Iris pigment epithelial cell (primary cell): Measurements from ENCODE around the gene DNAJA3.

Experiments used
- DNase-seq: peaks from one replicate; pipeline ENCODE4 v3.0.0-alpha.2; 2011; ENCODE audit warnings: low read depth

The DNAJA3 gene

DNA sequence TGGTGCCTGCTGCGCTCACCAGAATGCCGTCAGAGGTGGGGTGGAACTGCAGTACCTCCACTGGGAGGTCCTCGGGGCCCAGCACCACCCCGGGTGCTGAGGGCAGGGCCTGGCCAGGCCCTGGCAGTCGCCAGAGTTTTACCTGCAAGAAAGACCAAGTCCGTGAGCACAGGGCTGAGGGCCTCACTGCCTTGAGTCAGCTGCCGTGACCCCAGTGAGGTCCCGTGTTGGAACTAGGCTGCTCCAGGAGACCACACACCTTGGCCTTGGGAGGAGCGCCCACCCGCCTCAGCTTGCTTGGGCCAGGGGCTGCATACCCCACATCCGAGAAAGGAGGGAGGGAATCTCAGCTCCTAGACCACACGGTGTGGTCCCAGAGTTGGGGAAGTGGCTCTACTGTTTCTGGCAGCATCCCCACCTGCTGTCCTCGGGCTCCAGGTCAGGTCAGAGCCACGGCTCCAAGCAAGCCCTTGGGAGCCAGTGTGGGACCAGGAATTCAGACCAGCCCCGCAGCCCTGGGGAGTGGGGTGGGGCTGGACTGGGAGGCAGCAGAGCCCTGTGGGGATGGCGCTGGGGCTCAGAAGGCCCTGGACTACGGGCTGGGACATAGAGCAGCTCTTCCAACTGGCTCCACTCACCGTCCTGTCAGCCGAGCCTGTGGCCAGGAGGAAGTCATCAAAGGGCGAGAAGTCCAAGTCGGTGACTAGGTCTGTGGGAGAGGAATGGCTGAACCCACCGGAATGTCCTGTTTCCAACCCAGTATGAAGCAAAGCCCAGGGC, 17.9 kb upstream of the DNAJA3 start:
- no peak for DNase-seq

DNA sequence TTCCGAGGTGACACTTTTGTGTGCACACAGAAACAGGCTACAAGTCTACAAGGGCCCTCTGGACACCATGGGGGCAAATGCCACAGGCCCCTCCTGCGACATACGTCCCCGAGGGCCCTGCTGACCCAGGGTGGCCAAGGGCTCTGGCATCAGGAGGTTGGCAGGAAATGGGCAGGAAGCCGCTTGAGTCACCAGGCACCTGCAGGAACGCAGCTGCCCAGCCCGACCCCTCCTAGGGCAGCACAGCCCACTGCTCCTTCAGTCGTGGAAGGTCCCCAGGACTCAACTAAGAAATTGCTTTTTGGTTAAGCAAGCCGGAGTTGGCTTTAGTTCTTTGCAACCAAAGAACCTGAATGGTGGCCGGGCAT, 17.4 kb upstream of the DNAJA3 start:
- DNase-seq, result no peak

DNA sequence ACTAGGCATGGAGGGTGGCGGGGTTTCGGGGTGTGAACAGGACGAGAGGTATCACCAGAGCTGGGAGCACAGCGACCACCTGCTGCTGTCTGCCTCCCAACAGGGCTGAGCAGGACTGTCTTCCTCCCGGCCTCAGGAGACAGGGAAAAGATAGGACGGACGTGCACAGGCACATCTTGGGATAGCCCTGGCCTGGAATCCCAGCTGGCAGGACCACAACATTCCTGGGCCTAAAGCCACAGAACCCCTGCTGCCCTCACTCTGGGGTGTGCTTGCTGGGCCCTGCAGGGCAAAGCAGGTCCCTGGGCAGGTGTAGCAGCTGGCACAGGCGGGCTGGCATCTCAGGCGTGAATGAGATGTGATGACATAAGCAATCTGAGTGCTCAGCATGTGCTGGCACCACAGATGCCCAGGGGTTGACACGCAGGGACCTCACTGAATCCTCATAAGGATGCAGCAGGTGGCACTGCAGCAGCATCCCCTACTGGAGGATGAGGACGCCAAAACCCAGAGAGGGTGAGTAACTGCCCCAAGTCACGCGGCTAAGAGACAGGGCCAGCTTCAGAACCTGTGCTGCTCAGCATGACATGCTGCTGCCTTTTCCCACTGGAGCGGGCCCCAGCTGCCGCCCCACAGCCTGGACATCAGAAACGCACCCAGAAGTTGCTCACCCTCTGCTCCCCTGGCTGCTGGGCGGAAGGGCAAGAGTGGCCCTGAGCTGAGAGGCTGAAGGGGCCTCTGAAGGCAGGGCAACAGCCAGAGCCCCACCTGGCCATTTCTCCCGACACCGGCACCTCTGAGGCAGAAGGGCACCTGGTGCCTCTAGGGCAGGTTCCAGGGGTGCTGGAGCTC, 16.4 kb upstream of the DNAJA3 start:
- DNase-seq, result no peak

DNA sequence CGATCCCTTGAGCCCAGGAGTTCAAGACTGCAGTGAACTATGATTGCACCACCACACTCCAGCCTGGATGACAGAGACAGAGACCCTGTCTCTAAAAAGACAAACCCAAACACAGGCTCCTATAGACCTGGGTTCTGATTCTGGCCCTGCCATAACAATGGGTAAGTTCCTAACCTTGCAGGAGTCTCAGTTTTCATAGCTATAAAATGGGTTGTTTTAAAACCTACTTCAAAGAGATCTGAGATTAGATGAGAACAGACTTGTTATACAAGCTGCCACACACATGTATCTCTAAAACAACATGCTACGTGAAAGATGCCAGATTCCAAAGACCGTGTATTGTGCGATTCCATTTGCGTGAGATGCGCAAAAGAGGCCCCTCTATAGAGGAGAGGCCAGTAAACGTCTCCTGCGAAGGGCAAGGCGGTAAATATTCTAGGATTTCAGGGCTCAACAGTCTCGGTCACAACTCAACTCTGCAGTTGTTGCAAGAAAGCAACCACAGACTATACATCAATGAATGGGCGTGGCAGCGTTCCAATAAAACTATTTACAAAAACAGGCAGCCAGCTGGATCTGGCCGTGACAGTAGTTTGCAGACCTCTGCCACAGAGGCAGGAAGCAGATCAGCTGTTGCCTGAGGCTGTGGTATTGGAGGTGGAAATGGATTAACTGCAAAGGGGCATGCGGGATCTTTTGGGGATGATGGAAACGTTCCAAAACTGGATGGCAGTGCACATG, 15.2 kb upstream of the DNAJA3 start:
- DNase-seq, result peak; percentile 95

DNA sequence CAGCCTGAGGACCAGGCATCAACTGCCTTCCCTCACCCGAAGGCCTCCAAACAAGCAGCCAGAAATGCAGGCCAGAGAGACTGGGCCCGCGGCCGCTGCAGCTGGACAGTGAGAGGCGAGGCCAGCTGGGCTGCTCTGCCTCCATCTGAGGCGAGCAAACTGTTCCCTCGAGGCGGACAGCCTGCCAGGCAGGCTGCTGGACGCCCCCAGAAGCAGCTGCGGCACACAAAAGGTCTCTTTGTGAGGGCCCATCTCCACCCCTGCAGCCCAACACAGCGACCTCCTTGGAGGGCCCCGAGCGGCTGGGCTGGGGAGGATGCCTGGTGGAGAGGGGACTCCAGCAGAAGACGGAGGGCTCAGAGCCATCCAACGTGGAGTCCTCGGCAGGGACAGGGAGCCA, 14.0 kb upstream of the DNAJA3 start:
- DNase-seq, result no peak

DNA sequence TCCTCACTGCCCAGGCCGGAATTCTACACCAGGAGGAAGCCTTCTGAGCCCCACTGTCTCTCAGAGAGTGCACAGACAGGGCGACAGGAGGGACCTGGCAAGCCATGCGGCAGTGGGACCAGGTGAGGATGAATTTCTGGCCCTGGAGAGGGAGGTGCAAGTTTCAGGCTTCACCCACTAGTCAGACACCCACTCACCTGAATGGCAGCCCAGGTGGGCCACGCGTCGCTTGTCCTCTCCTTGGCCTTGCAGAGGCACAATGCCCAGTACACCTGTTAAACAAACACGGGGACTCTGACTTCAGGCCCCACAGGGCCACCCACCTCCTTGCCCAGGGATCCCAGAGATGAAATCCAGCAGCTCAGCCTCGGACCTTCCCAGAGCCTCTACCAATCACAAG, 13.5 kb upstream of the DNAJA3 start:
- no peak for DNase-seq

DNA sequence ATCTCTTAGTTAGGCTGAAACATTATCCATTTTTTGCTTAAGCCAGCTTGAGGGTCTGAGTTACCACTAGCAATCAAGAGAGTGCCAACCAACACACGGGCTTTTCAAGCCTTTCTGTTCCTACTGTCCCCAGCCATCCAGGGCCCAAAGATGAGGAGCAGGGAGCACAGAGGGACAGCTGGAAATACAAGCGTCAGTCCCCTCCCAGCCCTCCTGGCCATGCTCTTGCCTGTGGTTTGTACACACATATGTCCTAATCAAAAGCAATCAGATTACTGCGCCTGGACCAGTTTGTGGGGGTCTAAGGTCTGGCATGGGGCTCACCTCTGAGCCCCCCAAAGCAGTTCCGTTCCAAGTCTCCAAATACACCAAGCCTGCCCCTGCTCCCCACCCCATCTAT, 12.8 kb upstream of the DNAJA3 start:
- no peak for DNase-seq

DNA sequence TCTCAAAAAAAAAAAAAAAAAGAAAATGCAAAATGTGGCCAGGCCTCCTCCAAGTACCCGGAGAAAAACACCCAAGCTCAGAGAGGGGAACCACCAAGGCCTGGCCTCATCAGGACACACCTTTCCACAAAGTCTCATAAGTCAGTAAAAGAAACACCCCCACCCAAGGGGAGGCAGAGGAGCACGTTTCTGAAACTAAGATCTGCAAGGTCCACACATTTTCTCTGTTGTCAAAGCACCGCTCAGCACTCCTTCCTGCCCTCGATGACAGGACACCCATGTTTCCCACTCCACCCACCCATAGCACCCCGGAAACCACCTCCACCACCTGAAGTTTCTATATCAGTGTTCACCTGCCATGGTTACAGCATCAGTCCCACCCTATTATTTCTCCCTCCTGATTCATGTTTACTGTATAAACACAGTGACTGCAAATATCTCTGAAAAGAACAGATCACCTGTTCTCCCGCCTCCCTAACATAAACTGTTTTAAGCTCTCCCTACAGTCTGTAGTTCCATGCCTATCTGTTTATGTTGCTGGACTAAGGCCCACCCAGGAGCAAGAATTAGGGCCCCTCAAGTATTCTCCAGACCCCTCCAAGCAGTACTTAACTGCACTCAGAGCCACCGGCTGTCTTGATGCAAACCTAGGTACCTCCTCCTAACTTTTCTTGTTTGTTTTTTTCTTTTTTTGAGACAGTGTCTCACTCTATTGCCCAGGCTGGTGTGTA, 11.3 kb upstream of the DNAJA3 start:
- no peak for DNase-seq

DNA sequence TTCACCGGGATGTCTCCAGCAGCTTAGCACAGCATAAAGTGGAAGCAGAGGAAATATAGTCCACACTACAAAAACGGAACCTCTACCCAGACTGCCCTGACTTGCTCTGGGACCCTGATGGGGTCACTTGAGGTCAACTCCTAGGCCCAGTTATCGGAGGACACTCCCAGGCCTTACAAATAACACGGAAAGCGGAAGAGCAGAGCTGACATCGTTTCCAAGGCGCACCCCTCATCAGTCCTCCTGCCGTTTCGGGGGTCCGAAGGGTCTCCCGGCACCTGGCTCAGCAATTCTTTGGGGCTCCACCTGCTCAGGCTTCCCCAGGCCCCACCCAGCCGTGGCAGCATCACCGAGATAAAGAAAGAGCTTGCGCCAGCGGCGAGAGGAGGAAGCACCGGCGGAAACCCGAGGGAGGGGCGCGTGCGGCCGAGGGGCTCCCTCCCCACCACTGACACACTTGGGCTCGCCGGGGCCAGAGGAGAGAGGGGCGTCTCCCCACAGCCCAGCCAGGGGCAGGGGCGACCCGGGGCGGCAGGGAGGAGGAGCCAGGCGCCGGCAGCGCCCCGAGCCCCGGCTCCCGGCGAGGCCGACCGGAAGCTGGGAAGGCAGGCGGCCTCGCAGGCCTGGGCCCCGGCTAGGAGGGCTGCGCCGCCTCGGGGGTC, 10.0 kb upstream of the DNAJA3 start:
- no peak for DNase-seq

DNA sequence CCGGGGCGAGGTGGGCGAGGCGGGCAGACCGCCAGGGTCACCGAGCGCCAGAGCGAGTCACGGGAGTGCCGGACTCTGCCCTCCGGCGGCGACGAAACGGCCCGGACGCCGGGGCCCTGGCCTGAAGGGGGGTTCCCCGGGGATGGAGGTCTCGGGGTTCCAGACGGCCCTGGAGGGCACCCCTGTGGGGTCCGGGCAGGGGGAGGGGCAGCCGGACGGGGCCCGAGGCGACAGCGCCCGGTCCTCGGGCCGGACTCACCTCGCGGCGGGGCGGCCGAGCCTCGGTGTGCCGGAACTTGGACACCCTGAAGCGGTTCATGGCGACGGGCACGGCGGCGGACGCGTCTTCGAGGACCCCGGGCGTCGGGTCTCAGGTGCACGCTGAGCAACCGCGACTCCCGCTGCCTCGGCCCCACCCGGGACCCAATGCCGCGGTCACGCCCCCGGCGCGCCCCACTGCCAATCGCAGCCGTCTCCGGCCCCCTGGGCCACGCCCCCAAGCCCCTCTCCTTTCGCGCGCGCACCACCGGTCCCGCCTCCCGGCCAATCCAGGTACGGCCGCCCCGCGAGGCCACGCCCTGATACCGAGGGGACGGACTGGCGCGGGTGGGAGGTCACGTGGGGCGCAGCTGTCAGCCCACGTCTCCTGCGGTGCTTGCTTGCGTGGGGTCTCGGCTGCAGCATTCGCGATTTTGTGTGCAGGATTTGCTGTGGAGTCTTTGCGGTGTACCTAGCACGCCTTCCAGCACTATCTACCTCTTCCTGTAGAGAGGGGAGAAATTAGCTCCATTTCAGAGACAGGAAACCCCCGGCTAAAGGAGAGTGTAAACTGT, 9.3 kb upstream of the DNAJA3 start, which contains the start of gene CORO7:
TSS of gene CORO7 (minus strand) at position 397 of the 833 bp plus-strand sequence. CDS start at position 319, 78 bp downstream.
- peak; percentile 88 for DNase-seq

DNA sequence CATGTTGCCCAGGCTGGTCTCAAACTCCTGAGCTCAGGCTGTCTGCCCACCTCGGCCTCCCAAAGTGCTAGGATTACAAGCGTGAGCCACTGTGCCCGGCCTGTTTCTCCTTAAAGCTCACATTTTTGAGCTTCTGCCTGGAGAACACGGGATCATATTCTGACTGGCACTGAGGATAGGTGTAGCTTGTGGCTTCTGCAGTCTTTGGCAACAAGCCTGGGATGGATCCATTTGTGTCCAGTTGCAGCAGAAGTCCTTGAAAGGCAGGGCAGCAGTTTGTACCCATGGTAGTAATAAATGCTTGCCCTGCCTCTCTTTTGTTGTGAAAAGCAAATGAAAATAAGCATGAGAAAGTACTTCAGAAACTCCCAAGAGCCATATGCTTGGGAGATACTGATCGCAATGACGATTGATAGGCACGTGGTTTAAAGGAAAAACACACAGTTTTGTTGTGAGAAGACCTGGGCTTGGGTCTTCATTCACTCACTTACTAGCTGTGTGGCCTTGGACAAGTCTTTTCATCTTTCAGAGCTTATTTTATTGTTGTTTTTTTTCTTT, 6.2 kb upstream of the DNAJA3 start:
- DNase-seq, result no peak

DNA sequence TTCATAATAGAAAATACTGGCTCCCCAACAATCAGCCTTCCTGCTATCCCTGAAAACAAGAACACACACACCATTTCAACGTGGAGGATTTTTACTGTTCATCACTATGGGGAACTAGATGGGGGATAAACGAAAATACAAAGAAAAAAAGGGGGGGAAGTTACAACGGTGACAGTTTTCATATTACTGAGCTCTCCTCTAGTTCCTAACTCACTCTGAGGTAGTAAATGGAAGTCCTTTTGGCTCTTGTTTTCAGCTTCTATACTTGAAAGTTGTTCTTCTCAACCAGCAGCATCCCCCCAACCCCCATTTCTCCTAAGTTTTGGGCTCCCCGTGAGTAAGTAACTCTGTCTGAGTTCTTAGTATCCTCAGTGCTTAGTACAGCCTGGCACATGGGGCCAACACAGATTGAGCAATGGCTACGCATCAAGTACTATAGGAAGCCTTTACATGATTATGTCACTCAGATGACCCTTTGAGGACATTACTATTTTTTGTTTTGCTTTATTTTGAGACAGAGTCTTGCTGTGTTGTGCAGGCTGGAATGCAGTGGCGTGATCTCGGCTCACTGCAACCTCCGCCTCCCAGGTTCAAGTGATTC, 5.1 kb upstream of the DNAJA3 start:
- peak; percentile 31 for DNase-seq

DNA sequence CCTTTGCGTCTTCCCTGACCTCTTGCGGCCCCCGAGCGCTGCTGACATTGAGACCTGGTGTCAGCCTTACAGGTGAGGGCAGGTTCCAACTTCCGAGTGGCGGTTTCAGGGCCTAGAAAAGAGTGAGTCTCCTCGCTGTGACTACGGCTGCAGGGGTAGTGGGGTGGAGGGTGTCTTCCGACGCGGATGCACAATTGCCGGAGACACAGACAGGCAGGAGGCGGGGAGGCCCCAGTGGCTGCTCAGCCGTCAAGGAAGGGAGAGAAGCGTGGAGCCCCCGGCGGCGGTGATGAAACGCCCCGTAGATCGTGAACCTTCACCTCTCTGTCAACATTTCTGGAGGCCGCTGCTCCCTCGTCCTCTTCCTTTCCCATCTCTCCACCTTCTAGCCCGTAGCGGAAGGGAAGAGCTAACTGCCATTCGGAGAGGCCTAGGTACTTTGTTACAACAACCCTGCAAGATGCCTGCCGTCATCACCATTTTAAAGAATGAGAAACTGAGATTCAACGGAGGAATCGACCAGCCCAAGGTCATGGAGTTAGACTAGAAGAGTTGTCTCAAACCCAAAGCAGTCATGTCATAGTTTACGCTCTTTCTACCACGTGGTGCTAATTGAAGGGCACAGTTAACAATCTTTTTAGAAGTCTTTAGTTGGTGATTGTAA, 485 bp downstream of the DNAJA3 start:
- DNase-seq, result peak; percentile 12

DNA sequence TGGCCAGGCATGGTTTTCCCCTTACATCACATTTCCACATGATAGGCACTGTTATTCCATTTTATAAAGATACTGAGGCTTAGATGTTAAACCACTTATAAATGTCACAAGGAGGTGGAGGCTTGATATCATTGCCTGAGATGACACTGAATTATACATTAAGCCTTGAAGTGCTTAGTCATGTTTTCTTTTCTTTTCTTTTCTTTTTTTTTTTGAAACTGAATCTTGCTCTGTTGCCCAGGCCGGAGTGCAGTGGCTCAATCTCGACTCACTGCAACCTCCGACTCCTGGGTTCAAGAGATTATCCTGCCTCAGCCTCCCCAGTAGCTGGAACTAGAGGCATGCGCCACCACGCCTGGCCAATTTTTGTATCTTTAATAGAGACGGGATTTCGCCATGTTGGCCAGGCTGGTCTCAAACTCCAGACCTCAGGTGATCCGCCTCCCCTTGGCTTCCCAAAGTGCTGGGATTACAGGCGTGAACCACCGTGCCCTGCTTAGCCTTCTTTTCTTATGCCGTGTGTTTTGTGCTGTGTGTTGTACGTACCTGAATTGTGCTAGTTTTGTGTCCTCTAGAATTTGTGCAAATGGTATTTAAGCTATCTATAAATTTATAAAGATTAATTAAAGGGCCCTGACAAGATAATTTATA, 1.2 kb downstream of the DNAJA3 start:
- no peak for DNase-seq

DNA sequence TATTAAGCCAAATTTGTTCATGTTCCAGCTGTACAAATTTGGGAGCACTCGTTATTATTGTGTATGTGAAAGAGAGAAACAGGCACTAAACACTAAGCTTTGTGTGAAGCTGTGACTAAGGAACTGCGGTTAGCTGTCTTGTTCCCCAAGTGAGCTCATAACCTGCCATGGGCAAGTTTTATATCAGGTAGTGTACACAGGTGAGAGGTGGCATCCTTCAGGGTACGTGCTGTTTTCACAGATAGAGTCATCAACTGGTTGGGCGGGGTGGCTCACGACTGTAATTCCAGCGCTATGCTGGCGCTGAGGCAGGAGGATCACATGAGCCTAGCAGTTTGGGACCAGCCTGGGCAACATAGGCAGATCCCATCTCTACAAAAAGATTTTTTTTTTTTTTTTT, 2.8 kb downstream of the DNAJA3 start:
- DNase-seq, result no peak

DNA sequence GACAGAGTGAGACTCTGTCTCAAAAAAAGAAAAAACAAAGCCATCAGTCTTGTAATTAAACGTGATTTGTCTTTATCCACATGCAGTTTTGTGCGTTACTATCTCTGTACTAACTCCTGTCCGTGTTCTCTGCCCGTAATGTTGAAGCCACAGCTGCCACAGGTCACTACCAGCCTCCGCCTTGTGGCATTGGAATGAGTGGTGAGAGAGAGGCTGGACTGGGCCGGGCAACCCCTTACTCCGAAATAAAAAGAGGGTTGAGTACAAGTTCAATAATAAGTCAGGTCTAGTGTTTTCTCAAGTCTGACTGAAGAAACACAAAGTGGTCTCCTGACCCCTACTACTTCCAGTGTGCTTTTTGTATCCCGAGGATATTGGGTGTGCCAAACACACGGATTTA, 5.4 kb downstream of the DNAJA3 start:
- DNase-seq, result no peak

DNA sequence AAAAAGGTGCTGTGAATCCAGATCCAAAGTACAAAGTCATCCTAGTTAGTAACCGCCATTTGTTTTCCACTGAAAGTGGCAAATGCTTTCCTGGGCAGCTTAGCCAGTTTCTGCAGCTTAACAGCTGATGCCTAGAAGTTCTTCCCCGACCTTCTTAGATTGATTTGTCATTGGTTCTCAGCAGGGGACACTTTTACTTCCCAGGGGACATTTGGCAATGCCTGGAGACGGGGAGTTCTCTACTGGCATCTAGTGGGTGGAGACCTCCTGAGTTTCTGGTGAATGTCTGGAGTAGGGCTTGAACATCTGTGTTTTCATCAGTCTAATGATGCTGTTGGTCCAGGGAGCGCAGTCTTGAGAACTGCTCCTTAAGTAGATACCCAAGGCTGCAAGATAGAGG, 7.6 kb downstream of the DNAJA3 start:
- no peak for DNase-seq

DNA sequence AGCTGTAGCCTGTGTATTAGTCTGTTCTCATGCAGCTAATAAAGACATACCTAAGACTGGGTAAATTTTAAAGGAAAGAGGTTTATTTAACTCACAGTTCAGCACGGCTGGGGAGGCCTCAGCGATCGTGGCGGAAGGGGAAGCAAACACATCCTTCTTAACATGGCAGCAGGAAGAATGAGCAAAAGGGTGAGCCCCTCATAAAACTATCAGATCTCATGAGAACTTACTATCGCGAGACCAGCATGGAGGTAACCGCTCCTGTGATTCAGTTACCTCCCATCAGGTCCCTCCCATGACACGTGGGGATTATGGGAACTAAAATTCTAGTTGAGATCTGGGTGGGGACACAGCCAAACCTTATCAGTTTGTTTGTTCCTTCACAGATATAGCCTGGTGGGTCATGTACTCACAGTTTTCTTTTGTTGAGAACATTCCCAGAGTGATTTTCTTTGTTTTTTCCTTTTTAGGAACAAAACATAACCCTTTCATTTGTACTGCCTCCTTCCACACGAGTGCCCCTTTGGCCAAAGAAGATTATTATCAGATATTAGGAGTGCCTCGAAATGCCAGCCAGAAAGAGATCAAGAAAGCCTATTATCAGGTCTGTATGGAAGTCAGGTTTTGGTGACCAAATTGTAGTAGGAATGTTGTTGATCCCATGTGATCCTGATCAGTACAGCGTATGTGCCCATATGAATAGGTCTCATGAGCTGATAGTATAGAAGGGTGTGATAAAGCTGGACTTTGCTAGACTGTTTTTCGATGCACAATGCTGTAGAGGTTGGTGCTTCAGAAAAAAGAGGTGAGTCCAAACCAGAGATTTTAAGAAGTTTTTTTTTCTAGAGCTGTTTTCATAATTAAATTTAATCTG, 8.5 kb downstream of the DNAJA3 start:
- no peak for DNase-seq
